ENCODE results near the gene SRGAP2C. TPM values are rescaled to one million over a fixed set of nuclear protein-coding genes. Genes with fewer than 3 reads are reported as not detected.
"Not testable (repeated sequence)": the region's sequence is repeated elsewhere in the genome, so short reads cannot be mapped to it uniquely, and the experiment has no call there.

Gene SRGAP2C
- total and polyA plus RNA-seq, 3 donors from 2014 or later: 1.5 to 13.0 (median 8.0) TPM

DNA sequence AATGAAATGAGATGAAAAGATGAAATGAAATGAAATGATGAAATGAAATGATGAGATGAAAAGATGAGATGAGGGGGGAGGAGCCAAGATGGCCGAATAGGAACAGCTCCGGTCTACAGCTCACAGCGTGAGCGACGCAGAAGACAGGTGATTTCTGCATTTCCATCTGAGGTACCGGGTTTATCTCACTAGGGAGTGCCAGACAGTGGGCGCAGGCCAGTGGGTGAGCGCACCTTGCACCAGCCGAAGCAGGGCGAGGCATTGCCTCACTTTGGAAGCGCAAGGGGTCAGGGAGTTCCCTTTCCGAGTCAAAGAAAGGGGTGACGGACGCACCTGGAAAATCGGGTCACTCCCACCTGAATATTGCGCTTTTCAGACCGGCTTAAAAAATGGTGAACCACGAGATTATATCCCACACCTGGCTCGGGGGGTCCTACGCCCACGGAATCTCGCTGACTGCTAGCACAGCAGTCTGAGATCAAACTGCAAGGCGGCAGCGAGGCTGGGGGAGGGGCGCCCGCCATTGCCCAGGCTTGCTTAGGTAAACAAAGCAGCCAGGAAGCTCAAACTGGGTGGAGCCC lies 216.7 kb downstream of the SRGAP2C start:
- H3K27me3 ChIP-seq; H3K27ac ChIP-seq; H3K4me1 ChIP-seq; DNase-seq; H3K36me3 ChIP-seq (ENCODE audit: low read depth, missing control alignments); H3K4me3 ChIP-seq; H3K9me3 ChIP-seq; intact Hi-C loops (cut with DNase I; ENCODE audit: low total_unique reads): not testable (repeated sequence)
- 77 to 83% methylated on average over 15 to 26 of the region's 26 CpGs for WGBS, 2 donors

DNA sequence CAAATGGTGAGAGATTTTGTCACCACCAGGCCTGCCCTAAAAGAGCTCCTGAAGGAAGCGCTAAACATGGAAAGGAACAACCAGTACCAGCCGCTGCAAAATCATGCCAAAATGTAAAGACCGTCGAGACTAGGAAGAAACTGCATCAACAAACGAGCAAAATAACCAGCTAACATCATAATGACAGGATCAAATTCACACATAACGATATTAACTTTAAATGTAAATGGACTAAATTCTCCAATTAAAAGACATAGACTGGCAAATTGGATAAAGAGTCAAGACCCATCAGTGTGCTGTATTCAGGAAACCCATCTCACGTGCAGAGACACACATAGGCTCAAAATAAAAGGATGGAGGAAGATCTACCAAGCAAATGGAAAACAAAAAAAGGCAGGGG lies 218.5 kb downstream of the SRGAP2C start:
- H3K9me3 ChIP-seq; H3K4me3 ChIP-seq; H3K36me3 ChIP-seq (ENCODE audit: low read depth, missing control alignments); H3K27ac ChIP-seq; H3K4me1 ChIP-seq; intact Hi-C loops (cut with DNase I; ENCODE audit: low total_unique reads); H3K27me3 ChIP-seq; DNase-seq: not testable (repeated sequence)
- WGBS, 2 donors: 88 to 97% methylated on average over 6 of the region's 7 CpGs

DNA sequence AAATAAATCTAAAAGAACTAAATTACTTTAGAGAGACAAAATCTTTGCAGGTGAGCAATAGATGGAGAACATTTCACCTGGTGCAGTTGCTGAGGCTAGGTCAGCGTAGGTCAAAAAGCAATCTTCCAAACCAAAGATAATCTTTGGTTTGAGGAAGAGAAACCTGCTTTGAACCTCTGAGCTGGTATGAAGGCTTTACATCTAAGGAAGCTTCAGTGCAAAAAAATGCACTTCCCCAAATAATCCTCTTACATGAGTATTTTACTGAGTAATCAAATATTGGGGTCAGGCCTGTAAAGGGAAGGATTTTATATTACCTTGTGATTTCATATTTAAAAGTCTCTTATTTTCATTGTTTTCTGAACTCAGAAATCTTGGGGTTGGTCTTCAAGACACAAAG lies 223.6 kb downstream of the SRGAP2C start:
- WGBS, 2 donors: 89% methylated on average over 1 of the region's 1 CpG
- intact Hi-C loops (cut with DNase I; ENCODE audit: low total_unique reads): no loop called here
- TF ChIP-seq POLR2A (IDR thresholded peaks at IDR 0.05): no peak
- TF ChIP-seq, protein P1, sequence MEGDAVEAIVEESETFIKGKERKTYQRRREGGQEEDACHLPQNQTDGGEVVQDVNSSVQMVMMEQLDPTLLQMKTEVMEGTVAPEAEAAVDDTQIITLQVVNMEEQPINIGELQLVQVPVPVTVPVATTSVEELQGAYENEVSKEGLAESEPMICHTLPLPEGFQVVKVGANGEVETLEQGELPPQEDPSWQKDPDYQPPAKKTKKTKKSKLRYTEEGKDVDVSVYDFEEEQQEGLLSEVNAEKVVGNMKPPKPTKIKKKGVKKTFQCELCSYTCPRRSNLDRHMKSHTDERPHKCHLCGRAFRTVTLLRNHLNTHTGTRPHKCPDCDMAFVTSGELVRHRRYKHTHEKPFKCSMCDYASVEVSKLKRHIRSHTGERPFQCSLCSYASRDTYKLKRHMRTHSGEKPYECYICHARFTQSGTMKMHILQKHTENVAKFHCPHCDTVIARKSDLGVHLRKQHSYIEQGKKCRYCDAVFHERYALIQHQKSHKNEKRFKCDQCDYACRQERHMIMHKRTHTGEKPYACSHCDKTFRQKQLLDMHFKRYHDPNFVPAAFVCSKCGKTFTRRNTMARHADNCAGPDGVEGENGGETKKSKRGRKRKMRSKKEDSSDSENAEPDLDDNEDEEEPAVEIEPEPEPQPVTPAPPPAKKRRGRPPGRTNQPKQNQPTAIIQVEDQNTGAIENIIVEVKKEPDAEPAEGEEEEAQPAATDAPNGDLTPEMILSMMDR (IDR thresholded peaks at IDR 0.05): no peak
- H3K36me3 ChIP-seq (ENCODE audit: low read depth, missing control alignments): no peaks in the 10 kb centered on the region
- H3K9me3 ChIP-seq: no peaks in the 10 kb centered on the region
- H3K4me3 ChIP-seq: no peak overlapping the region
- no peak overlapping the region for H3K27ac ChIP-seq
- H3K4me1 ChIP-seq: no peaks in the 10 kb centered on the region
- DNase-seq: no peak
- no peaks in the 10 kb centered on the region for H3K27me3 ChIP-seq

DNA sequence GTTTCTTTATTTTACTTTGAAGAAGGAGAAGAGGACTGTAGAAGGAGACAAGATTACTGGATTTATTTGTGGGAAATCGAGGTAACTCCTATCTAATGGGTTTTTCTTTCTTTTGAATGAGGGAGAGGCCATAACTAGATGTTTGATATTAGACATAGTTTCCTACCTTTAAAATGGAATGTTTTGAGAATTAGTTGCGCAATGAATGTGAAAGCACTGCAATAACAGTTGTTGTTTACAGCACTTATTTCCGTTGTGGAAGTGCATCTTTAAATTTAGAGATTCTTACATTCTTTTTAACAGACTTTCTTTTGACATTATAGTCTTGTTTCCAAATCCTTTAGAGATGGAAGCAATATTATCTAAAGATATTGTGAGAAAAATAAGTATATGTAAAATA lies 229.0 kb downstream of the SRGAP2C start:
- Histone ChIP-seq H3K36me3 (ENCODE audit: low read depth, missing control alignments) (no peaks in the 10 kb centered on the region), H3K4me1 (no peaks in the 10 kb centered on the region), H3K4me3 (no peak overlapping the region), H3K9me3 (no peaks in the 10 kb centered on the region), H3K27me3 (no peaks in the 10 kb centered on the region), H3K27ac (no peak overlapping the region)
- no peak for DNase-seq
- 84 to 88% methylated on average over 3 of the region's 3 CpGs for WGBS, 2 donors
- TF ChIP-seq POLR2A (IDR thresholded peaks at IDR 0.05): no peak
- TF ChIP-seq, protein P1 (IDR thresholded peaks at IDR 0.05): no peak
- intact Hi-C loops (cut with DNase I; ENCODE audit: low total_unique reads): no loop called here

DNA sequence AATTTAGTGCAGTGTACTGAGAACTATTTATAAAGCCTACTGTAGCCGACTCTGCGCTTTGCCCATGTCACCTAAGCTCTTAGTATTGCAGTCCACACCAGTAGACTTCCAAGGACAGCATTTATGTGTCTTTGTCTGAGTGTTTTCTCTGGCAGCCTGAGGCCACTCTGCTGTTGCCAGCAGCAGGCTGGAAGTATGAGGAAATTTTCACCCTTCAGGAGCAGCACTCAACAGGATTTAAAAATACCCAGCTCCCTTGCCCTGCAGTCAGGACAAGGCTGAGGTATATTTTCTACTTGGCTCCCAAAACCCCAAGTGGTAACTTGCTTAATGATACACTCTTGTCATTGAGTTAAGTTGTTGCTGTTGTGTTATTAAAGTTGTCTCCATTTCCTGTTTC lies 230.1 kb downstream of the SRGAP2C start:
- TF ChIP-seq, protein P1 (IDR thresholded peaks at IDR 0.05): no peak
- no peak for TF ChIP-seq POLR2A (IDR thresholded peaks at IDR 0.05)

DNA sequence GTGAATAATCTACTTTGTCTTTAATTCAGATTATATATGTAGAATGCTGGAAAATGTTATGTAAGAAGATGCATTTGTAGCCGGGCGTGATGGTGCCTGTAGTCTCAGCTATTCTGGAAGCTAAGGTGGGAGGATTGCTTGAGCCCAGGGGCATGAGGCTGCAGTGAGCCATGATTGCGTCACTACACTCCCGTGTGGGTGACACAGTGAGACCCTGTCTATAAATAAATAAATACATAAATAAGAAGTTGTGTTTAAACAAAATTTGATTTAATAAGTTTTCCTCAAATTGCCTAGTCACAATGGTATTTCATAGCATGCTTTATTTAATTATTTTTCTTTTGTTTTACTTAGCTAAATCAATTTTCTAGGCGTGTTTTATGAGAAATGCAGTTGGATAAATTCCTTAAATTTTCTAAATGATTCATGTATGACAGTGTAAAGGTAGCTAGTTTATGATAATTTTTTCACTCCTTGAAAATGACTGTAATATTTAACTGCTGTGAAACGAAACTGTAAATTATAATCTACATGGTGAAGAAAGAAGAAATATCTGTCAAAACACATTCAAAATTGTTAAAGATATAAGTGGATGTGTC lies 232.6 kb downstream of the SRGAP2C start:
- Histone ChIP-seq H3K27me3 (no peaks in the 10 kb centered on the region), H3K36me3 (ENCODE audit: low read depth, missing control alignments) (no peaks in the 10 kb centered on the region), H3K27ac (no peak overlapping the region), H3K9me3 (no peaks in the 10 kb centered on the region), H3K4me3 (no peak overlapping the region), H3K4me1 (no peaks in the 10 kb centered on the region)
- no peak for TF ChIP-seq POLR2A (IDR thresholded peaks at IDR 0.05)
- TF ChIP-seq, protein P1 (IDR thresholded peaks at IDR 0.05): no peak
- DNase-seq: no peak
- WGBS, 2 donors: 89 to 92% methylated on average over 6 of the region's 6 CpGs
- intact Hi-C loops (cut with DNase I; ENCODE audit: low total_unique reads): no loop called here

More for the DNA sequence above, 230.1 kb downstream of the SRGAP2C start:
- Histone ChIP-seq H3K27me3 (no peaks in the 10 kb centered on the region), H3K4me1 (no peaks in the 10 kb centered on the region), H3K36me3 (ENCODE audit: low read depth, missing control alignments) (no peaks in the 10 kb centered on the region), H3K9me3 (no peaks in the 10 kb centered on the region), H3K27ac (no peak overlapping the region), H3K4me3 (no peak overlapping the region)
- WGBS, 2 donors: 70 to 75% methylated on average over 2 of the region's 2 CpGs
- intact Hi-C loops (cut with DNase I; ENCODE audit: low total_unique reads): no loop called here
- no peak for DNase-seq
